Keratinocyte (primary cell): ENCODE data around the gene WNT7B. TPM values are rescaled to one million over a fixed set of nuclear protein-coding genes. Genes with fewer than 3 reads are reported as not detected.

Experiments used
- DNase-seq: peaks from one replicate; pipeline ENCODE4 v3.0.0-alpha.2; 2011; ENCODE audit warnings: low read depth, missing footprints, low spot score
- FAIRE-seq: peaks from 2 replicates; lab custom pipeline; 2011; peaks lifted over from hg19 to GRCh38; lab: Jason Lieb, UNC
- H2AFZ ChIP-seq: 2 replicates; pipeline ENCODE4 v1.6.0; 2012; ENCODE audit warnings: low read length, control low read depth, inconsistent platforms; ENCODE audit not compliant: control insufficient read depth
- H3K27ac ChIP-seq: 2 replicates; pipeline ENCODE4 v1.5.1; 2011; ENCODE audit warnings: low read length; ENCODE audit not compliant: control insufficient read depth, insufficient read depth
- H3K27me3 ChIP-seq: 3 replicates; pipeline ENCODE4 v1.6.0; 2011; ENCODE audit warnings: low read length; ENCODE audit not compliant: control insufficient read depth, insufficient read depth; ENCODE audit errors: extremely low read depth
- H3K36me3 ChIP-seq, 2 experiments: 2 replicates in 1 of 2; 3 replicates in 1 of 2; pipeline ENCODE4 v1.5.1; 2011; ENCODE audit warnings: low read length in 2 of 2, mild to moderate bottlenecking in 1 of 2; ENCODE audit not compliant: control insufficient read depth in 2 of 2, insufficient read depth in 2 of 2; ENCODE audit errors: extremely low read depth in 1 of 2
- H3K4me1 ChIP-seq: 3 replicates; pipeline ENCODE4 v1.5.1; 2011; ENCODE audit warnings: low read length; ENCODE audit not compliant: control insufficient read depth, insufficient read depth; ENCODE audit errors: extremely low read depth
- H3K4me2 ChIP-seq: 3 replicates; pipeline ENCODE4 v1.6.0; 2011; ENCODE audit warnings: low read depth, low read length; ENCODE audit not compliant: control insufficient read depth, insufficient read depth; ENCODE audit errors: extremely low read depth
- H3K4me3 ChIP-seq, 3 experiments: fragments of 200-600 bp in 1 of 3; sonication (generic) in 1 of 3; 2 replicates in 2 of 3; 3 replicates in 1 of 3; pipeline ENCODE4 v1.5.1; 2011 to 2016; ENCODE audit warnings: low read length in 3 of 3, mild to moderate bottlenecking in 3 of 3, control low read depth in 2 of 3, inconsistent platforms in 1 of 3, low read depth in 1 of 3, mixed read lengths in 1 of 3, mixed run types in 1 of 3, moderate library complexity in 1 of 3; ENCODE audit not compliant: control insufficient read depth in 2 of 3, insufficient read depth in 2 of 3; ENCODE audit errors: extremely low read depth in 1 of 3
- H3K79me2 ChIP-seq: 2 replicates; pipeline ENCODE4 v1.6.0; 2012; ENCODE audit warnings: low read length; ENCODE audit not compliant: control insufficient read depth, insufficient read depth
- H3K9ac ChIP-seq: 3 replicates; pipeline ENCODE4 v1.6.0; 2011; ENCODE audit warnings: low read length; ENCODE audit not compliant: control insufficient read depth, insufficient read depth; ENCODE audit errors: extremely low read depth
- H3K9me1 ChIP-seq: 3 replicates; pipeline ENCODE4 v1.6.0; 2011; ENCODE audit warnings: low read length; ENCODE audit not compliant: control insufficient read depth, insufficient read depth; ENCODE audit errors: extremely low read depth
- H3K9me3 ChIP-seq: 2 replicates; pipeline ENCODE4 v1.5.1; 2012; ENCODE audit warnings: low read depth, low read length; ENCODE audit not compliant: control insufficient read depth
- H4K20me1 ChIP-seq: 3 replicates; pipeline ENCODE4 v1.6.0; 2011; ENCODE audit warnings: low read length; ENCODE audit not compliant: control insufficient read depth, insufficient read depth; ENCODE audit errors: extremely low read depth
- CTCF ChIP-seq, 3 experiments: IDR thresholded peaks in 1 of 3; conservative IDR thresholded peaks in 1 of 3; optimal IDR thresholded peaks in 1 of 3; 2 replicates in 2 of 3; 3 replicates in 1 of 3; pipeline versions ENCODE3 to v1.5.1; 2011; ENCODE audit warnings: low read length in 3 of 3, mild to moderate bottlenecking in 3 of 3, moderate library complexity in 2 of 3, control low read depth in 1 of 3, inconsistent platforms in 1 of 3; ENCODE audit not compliant: insufficient read depth in 2 of 3; ENCODE audit errors: extremely low read depth in 1 of 3
- EZH2 ChIP-seq: IDR thresholded peaks from one replicate; pipeline ENCODE4 v1.6.1; 2012; ENCODE audit warnings: inconsistent platforms, mild to moderate bottlenecking, low read length, moderate library complexity
- dilution Hi-C: fragments of 300-500 bp; cut with MboI; formaldehyde crosslinking; loops from one replicate; pipeline ENCODE4 v1.7.0; 2020; ENCODE audit warnings: low sequenced_read_pairs; ENCODE audit not compliant: extremely low pct_ligation_motif_present
- polyA plus RNA-seq, 5 experiments: library from polyadenylated mRNA; depleted of rRNA in 3 of 5; stranded (reverse) in 3 of 5; stranded (forward) in 1 of 5; unstranded in 1 of 5; fragments of >200 nt; gene quantifications; 1 replicate in 1 of 5; 2 replicates in 3 of 5; 3 replicates in 1 of 5; pipeline versions ENCODE4 v1.2.1 to v1.2.3, GENCODE V29; 2011 to 2012; ENCODE audit warnings: missing spikeins in 2 of 5, low read depth in 1 of 5, low replicate concordance in 1 of 5

WNT7B gene
- polyA plus RNA-seq, 1 donor (not counting 4 experiments of a cell fraction or from before 2014, with no cell fraction given) = 1.7 TPM

GRCh38 chr22:45971408-45972028, 5.4 kb downstream of the WNT7B start:
- Histone ChIP-seq H3K9ac (no peak overlapping the region), H3K36me3 (no peaks in the 10 kb centered on the region), H3K9me3 (no peaks in the 10 kb centered on the region), H3K79me2 (no peaks in the 10 kb centered on the region), H3K4me2 (no peak overlapping the region), H2AFZ (no peak overlapping the region), H3K4me3 (no peak overlapping the region), H3K27ac (no peak overlapping the region), H3K4me1 (peaks cover 32% of the 10 kb centered on the region), H3K27me3 (peaks cover 29% of the 10 kb centered on the region), H4K20me1 (peaks cover 3% of the 10 kb centered on the region), H3K9me1 (peaks cover 5% of the 10 kb centered on the region)
- dilution Hi-C loops = no loop called here
- no peak for FAIRE-seq
- no peak for TF ChIP-seq CTCF (optimal IDR thresholded peaks at IDR 0.05 in 1 of 3, IDR thresholded peaks at IDR 0.05 in 1 of 3, conservative IDR thresholded peaks at IDR 0.05 in 1 of 3; ENCODE audit: extremely low read depth in 1 of 3, insufficient read depth in 2 of 3, low read length in 3 of 3)
- no peak for TF ChIP-seq EZH2
- no peak for DNase-seq

GRCh38 chr22:45970705-45971407, 6.1 kb downstream of the WNT7B start:
- no peak overlapping the region for H3K27ac ChIP-seq
- H3K36me3 ChIP-seq = no peaks in the 10 kb centered on the region
- H3K4me1 ChIP-seq = peaks cover 32% of the 10 kb centered on the region
- H3K9me1 ChIP-seq = peaks cover 5% of the 10 kb centered on the region
- no peak for DNase-seq
- H3K4me3 ChIP-seq = no peak overlapping the region
- dilution Hi-C loops = no loop called here
- H3K4me2 ChIP-seq = no peak overlapping the region
- peaks cover 29% of the 10 kb centered on the region for H3K27me3 ChIP-seq
- peaks cover 3% of the 10 kb centered on the region for H4K20me1 ChIP-seq
- H2AFZ ChIP-seq = no peak overlapping the region
- no peaks in the 10 kb centered on the region for H3K79me2 ChIP-seq
- FAIRE-seq = no peak
- H3K9ac ChIP-seq = no peak overlapping the region
- TF ChIP-seq CTCF (optimal IDR thresholded peaks at IDR 0.05 in 1 of 3, IDR thresholded peaks at IDR 0.05 in 1 of 3, conservative IDR thresholded peaks at IDR 0.05 in 1 of 3; ENCODE audit: extremely low read depth in 1 of 3, insufficient read depth in 2 of 3, low read length in 3 of 3) = no peak
- no peak for TF ChIP-seq EZH2
- no peaks in the 10 kb centered on the region for H3K9me3 ChIP-seq
